Suprapubic skin (tissue), 4 donors: ENCODE results near the gene PHACTR1.

ENCODE experiments used
- CTCF ChIP-seq, 2 donors: fragments of 200-600 bp in 1 of 2; fragments of 450-650 bp in 1 of 2; sonication (generic) in 1 of 2; IDR thresholded peaks; one replicate each; pipeline ENCODE4 v1.5.1; 2016 to 2019; ENCODE audit warnings: antibody characterized with exemption in 2 of 2, mild to moderate bottlenecking in 1 of 2, moderate library complexity in 1 of 2
- EP300 ChIP-seq: sonication (generic); formaldehyde crosslinking; IDR thresholded peaks from one replicate; pipeline ENCODE4 v1.6.1; 2017; ENCODE audit warnings: antibody characterized with exemption
- POLR2AphosphoS5 ChIP-seq, 3 donors: sonication (generic); formaldehyde crosslinking; IDR thresholded peaks; one replicate each; pipeline ENCODE4 v1.6.1; 2017; ENCODE audit warnings: antibody characterized with exemption in 3 of 3

GRCh38 chr6:12956991-12957320, 240.4 kb downstream of the PHACTR1 start:
- TF ChIP-seq EP300 (no peak), CTCF (IDR thresholded peaks at IDR 0.05) (no peak), POLR2AphosphoS5 (IDR thresholded peaks at IDR 0.05) (no peak)
